ENCODE data around the gene SP5.

SP5 gene

DNA sequence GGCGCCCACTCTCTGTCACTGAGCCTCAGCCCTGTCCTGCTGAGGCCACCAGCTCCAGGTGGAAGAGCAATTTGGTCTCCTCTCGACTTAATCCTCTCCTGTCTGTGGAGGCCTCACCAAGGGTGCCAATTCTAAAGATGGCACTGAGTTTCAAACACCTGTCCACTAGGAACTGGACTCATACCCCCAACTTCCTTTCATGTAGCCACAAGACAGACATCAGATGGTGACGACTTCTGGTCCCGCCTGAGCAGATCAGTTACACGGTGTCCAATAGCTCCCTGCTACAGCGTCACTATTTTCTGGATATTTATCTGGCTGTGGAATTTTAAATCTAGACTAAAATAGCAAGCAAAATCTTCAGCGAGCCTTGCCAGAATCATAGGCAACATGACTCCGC, 24.5 kb upstream of the SP5 start:
- Histone ChIP-seq H3K9me3 (ENCODE audit: severe bottlenecking) (no peaks in the 10 kb centered on the region), H3K27me3 (ENCODE audit: insufficient read depth, low read depth, severe bottlenecking) (no peaks in the 10 kb centered on the region), H3K27ac (no peak overlapping the region), H3K36me3 (no peaks in the 10 kb centered on the region), H3K4me3 (ENCODE audit: low read depth, low read length) (no peak overlapping the region)
- no peak for DNase-seq
- TF ChIP-seq, protein P1, sequence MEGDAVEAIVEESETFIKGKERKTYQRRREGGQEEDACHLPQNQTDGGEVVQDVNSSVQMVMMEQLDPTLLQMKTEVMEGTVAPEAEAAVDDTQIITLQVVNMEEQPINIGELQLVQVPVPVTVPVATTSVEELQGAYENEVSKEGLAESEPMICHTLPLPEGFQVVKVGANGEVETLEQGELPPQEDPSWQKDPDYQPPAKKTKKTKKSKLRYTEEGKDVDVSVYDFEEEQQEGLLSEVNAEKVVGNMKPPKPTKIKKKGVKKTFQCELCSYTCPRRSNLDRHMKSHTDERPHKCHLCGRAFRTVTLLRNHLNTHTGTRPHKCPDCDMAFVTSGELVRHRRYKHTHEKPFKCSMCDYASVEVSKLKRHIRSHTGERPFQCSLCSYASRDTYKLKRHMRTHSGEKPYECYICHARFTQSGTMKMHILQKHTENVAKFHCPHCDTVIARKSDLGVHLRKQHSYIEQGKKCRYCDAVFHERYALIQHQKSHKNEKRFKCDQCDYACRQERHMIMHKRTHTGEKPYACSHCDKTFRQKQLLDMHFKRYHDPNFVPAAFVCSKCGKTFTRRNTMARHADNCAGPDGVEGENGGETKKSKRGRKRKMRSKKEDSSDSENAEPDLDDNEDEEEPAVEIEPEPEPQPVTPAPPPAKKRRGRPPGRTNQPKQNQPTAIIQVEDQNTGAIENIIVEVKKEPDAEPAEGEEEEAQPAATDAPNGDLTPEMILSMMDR (IDR thresholded peaks at IDR 0.05; ENCODE audit: low read depth, low read length) = no peak

DNA sequence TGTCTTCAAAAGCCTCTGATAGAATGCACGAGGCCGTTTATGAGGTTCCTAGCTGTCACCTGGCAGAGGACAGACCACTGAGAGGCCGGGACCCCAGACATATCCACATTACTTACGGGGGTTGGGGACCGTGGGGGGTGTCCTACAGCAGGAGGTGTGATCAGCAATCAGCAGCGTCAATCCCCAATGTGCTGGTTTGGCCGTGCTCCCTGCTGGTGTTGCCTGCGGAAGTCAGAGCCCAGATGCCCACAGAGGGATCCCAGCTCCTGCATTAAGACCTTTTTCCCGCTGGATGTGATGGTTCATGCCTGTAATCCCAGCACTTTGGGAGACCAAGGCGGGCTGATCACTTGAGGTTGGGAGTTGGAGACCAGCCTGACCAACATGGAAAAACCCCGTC, 20.8 kb upstream of the SP5 start:
- TF ChIP-seq, protein P1 (IDR thresholded peaks at IDR 0.05; ENCODE audit: low read depth, low read length) = no peak
- Histone ChIP-seq H3K27me3 (ENCODE audit: insufficient read depth, low read depth, severe bottlenecking) (no peaks in the 10 kb centered on the region), H3K9me3 (ENCODE audit: severe bottlenecking) (no peaks in the 10 kb centered on the region), H3K36me3 (no peaks in the 10 kb centered on the region), H3K4me3 (ENCODE audit: low read depth, low read length) (no peak overlapping the region), H3K27ac (no peak overlapping the region)
- no peak for DNase-seq

DNA sequence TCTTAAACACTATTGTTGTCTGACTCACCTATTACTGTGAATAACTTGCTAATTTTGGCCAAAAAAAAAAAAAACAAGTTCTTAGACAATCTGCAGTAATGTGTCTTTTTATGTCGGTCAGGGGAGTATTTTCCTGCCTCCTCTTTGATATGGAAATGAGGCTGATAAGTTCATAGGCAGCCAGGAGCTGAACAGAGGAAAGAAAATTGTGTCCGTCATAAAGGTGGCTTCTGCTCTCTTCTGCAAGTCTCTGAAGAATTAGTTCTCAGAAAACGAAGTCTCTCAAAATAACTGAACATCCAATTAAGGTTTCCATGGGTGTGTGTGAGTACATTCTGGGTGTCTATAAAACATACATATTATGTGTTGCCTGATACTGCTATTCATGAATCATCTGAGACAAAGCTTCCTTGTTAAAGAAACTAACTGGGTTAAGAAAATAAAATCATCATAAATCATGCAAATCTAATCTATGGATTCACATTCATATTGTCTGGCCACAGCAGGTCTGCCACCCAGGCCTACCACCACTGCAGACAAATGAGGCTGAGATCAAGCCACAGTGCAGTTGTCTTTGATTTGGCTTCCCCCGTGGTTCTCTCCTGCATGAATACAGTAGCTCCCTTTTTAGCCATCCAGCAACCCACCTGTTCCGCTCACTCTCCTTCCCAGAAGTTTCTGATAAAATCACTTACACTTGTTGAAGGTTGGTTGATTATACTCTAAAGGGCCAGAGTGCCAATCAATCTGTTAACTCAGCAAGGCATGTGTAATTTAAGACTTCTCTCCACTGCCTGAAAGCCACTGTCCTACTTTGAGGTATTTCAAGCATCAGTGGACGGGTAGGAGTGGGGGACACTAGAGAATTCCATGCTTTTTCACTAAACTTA, 19.4 kb upstream of the SP5 start:
- Histone ChIP-seq H3K4me3 (ENCODE audit: low read depth, low read length) (no peak overlapping the region), H3K9me3 (ENCODE audit: severe bottlenecking) (no peaks in the 10 kb centered on the region), H3K36me3 (no peaks in the 10 kb centered on the region), H3K27me3 (ENCODE audit: insufficient read depth, low read depth, severe bottlenecking) (no peaks in the 10 kb centered on the region), H3K27ac (no peak overlapping the region)
- TF ChIP-seq, protein P1 (IDR thresholded peaks at IDR 0.05; ENCODE audit: low read depth, low read length) = no peak
- DNase-seq = no peak

DNA sequence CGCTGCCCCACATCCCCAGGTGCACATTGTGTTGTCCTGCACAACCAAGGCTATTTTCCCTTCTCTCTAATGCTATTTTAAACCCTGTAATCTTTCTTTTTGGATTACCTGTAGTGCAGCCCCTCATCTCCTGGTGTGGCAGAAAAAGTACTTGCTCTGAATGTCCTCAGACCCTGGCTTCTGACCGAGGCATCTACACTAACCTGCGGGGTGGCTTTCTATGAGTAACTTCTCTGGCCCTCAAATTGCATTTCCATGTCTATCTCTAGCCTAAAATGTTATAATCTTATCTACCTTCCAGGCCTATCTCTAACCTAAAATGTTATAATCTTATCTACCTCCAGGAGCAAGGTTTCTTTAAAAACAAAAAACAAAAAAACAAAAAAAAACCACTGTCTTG, 18.2 kb upstream of the SP5 start:
- H3K27ac ChIP-seq = no peak overlapping the region
- H3K9me3 ChIP-seq (ENCODE audit: severe bottlenecking) = no peaks in the 10 kb centered on the region
- no peak for DNase-seq
- H3K27me3 ChIP-seq (ENCODE audit: insufficient read depth, low read depth, severe bottlenecking) = no peaks in the 10 kb centered on the region
- H3K36me3 ChIP-seq = no peaks in the 10 kb centered on the region
- H3K4me3 ChIP-seq (ENCODE audit: low read depth, low read length) = no peak overlapping the region
- TF ChIP-seq, protein P1 (IDR thresholded peaks at IDR 0.05; ENCODE audit: low read depth, low read length) = no peak

DNA sequence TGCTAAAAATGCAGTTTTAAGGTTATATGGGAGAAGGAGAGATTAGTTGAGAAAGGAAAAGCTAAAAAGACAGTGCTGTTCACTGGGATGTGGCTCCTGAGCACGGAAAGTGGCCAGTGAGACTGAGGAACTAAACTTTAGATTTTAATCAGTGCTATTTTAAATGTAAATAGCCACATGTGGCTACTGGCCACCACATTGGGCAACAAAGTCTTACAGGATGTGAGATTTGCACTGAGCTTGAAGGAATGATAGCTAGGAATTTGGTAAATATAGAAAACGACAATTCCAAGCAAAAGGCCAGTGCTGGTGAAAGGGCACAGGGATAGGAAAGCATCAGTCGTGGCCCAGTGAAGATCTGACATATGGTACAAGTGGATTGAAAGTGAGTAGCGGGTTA, 14.1 kb upstream of the SP5 start:
- H3K27me3 ChIP-seq (ENCODE audit: insufficient read depth, low read depth, severe bottlenecking) = no peaks in the 10 kb centered on the region
- TF ChIP-seq, protein P1 (IDR thresholded peaks at IDR 0.05; ENCODE audit: low read depth, low read length) = no peak
- no peak for DNase-seq
- H3K9me3 ChIP-seq (ENCODE audit: severe bottlenecking) = no peaks in the 10 kb centered on the region
- no peak overlapping the region for H3K27ac ChIP-seq
- no peaks in the 10 kb centered on the region for H3K36me3 ChIP-seq
- H3K4me3 ChIP-seq (ENCODE audit: low read depth, low read length) = no peak overlapping the region
